HepG2 (cell line): Measurements from ENCODE around the gene CIITA. TPM values are rescaled to one million over a fixed set of nuclear protein-coding genes. Genes with fewer than 3 reads are reported as not detected.
A peak's percentile ranks its signal among the peaks of the same experiment; 100 is the strongest.

Source experiments
- FLYWCH1 ChIP-seq: sonication (generic); formaldehyde crosslinking; IDR thresholded peaks from 2 replicates; pipeline ENCODE4 v1.8.1; 2023; ENCODE audit warnings: mild to moderate bottlenecking, missing genetic modification reagents
- MBNL3 ChIP-seq: fragments of 250-450 bp; sonication (Bioruptor Pico); conservative IDR thresholded peaks from 2 replicates; pipeline ENCODE4 v1.8.0; 2022; ENCODE audit warnings: mild to moderate bottlenecking, inconsistent platforms
- ZFP1 ChIP-seq: IDR thresholded peaks from 2 replicates; pipeline ENCODE4 v1.6.1; 2016
- ZKSCAN5 ChIP-seq: sonication (generic); formaldehyde crosslinking; IDR thresholded peaks from 2 replicates; pipeline ENCODE4 v1.5.1; 2020; ENCODE audit warnings: mild to moderate bottlenecking, missing genetic modification reagents
- ZNF337 ChIP-seq: sonication (generic); formaldehyde crosslinking; IDR thresholded peaks from 2 replicates; pipeline ENCODE4 v1.5.1; 2020; ENCODE audit warnings: missing genetic modification reagents, low read depth, mild to moderate bottlenecking, borderline replicate concordance
- polyA plus RNA-seq, 8 experiments: library from polyadenylated mRNA; depleted of rRNA in 3 of 8; stranded (reverse) in 7 of 8; unstranded in 1 of 8; fragments of >200 nt; fragmentation: Illumina TruSeq in 4 of 8; extraction: Trizol in 4 of 8; gene quantifications; 2 replicates each; pipeline versions ENCODE4 v1.2.1 to v1.2.3, GENCODE V29; 2011 to 2016; ENCODE audit warnings: low read depth in 4 of 8, missing spikeins in 1 of 8, mixed read lengths in 1 of 8; ENCODE audit not compliant: insufficient read depth in 1 of 8
- total RNA-seq, 5 experiments: library from RNA; depleted of rRNA; stranded (reverse); fragments of >200 nt; fragmentation: Illumina TruSeq; extraction: Trizol; gene quantifications; 2 replicates each; pipeline ENCODE4 v1.2.3, GENCODE V29; 2016; ENCODE audit warnings: low read depth in 1 of 5
- TF ChIP-seq, protein P1 (sequence below): sonication (generic); formaldehyde crosslinking; IDR thresholded peaks from 2 replicates; pipeline ENCODE4 v1.8.0; 2022; ENCODE audit warnings: mild to moderate bottlenecking, missing genetic modification reagents
- TF ChIP-seq, protein P2 (sequence below): sonication (generic); formaldehyde crosslinking; IDR thresholded peaks from 2 replicates; pipeline ENCODE4 v1.8.0; 2022; ENCODE audit warnings: missing genetic modification reagents, mild to moderate bottlenecking, moderate library complexity, borderline replicate concordance
- TF ChIP-seq, protein P3 (sequence below): sonication (generic); formaldehyde crosslinking; IDR thresholded peaks from 2 replicates; pipeline ENCODE4 v1.5.0; 2020; ENCODE audit warnings: missing genetic modification reagents, mild to moderate bottlenecking, borderline replicate concordance
- TF ChIP-seq, protein P4 (sequence below): sonication (generic); formaldehyde crosslinking; IDR thresholded peaks from 2 replicates; pipeline ENCODE4 v1.4.0; 2020; ENCODE audit warnings: missing genetic modification reagents, borderline replicate concordance
- TF ChIP-seq, protein P5 (sequence below): sonication (generic); formaldehyde crosslinking; IDR thresholded peaks from 2 replicates; pipeline ENCODE4 v1.5.0; 2020; ENCODE audit warnings: mild to moderate bottlenecking, missing genetic modification reagents

The CIITA gene
- total and polyA plus RNA-seq, 2 of the 13 experiments (the other 11 are each of a cell fraction or from before 2014, with no cell fraction given) = 0.08 to 0.09 TPM

DNA sequence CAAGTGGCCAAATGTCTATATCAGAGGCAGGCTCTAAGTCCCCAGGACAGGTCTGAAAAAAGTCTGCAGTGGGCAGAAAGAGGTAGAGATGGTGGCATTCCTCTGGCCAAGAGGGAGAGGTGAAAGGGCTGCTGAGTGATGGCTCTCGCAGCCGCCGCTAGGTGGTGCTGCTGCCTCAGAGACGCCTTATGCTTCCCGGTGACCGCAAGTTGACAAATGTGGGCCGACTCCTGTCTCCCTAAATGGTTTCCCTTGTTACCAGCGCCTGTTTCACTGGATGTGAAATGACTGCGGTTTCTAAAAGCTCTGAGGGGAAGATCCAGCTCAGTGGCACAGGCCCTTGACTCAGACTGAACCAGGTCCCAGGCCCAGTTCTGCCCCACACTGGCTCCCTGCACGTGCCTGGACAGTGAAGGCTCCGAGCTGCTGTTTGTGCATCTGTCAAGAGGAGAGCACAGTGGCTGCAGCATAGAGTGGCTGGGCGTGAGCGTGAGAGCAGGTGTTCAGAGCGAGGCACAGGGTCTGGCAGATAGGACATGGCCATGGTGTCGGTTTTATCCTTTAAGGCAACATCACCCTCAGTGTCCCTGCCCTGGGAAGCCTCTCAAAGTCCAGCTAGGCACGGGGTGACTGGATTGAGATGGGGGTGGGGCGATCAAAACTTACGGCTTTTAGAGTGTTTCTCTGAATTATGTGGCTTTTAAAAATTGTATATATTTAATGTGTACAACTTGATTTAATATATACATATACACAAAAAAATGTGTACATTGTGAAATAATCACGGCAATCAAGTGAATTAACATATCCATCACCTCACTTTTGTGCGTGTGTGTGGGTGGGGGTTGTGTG is 87.3 kb downstream of the CIITA start (continued):
- TF ChIP-seq, protein P1, sequence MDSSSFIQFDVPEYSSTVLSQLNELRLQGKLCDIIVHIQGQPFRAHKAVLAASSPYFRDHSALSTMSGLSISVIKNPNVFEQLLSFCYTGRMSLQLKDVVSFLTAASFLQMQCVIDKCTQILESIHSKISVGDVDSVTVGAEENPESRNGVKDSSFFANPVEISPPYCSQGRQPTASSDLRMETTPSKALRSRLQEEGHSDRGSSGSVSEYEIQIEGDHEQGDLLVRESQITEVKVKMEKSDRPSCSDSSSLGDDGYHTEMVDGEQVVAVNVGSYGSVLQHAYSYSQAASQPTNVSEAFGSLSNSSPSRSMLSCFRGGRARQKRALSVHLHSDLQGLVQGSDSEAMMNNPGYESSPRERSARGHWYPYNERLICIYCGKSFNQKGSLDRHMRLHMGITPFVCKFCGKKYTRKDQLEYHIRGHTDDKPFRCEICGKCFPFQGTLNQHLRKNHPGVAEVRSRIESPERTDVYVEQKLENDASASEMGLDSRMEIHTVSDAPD = no peak
- 0 out of 2 replicates have a peak, but pooled peaks have one; percentile 64 for TF ChIP-seq ZKSCAN5 (CRISPR knock-in tag)
- TF ChIP-seq FLYWCH1 (CRISPR knock-in tag) = no peak
- TF ChIP-seq, protein P2, sequence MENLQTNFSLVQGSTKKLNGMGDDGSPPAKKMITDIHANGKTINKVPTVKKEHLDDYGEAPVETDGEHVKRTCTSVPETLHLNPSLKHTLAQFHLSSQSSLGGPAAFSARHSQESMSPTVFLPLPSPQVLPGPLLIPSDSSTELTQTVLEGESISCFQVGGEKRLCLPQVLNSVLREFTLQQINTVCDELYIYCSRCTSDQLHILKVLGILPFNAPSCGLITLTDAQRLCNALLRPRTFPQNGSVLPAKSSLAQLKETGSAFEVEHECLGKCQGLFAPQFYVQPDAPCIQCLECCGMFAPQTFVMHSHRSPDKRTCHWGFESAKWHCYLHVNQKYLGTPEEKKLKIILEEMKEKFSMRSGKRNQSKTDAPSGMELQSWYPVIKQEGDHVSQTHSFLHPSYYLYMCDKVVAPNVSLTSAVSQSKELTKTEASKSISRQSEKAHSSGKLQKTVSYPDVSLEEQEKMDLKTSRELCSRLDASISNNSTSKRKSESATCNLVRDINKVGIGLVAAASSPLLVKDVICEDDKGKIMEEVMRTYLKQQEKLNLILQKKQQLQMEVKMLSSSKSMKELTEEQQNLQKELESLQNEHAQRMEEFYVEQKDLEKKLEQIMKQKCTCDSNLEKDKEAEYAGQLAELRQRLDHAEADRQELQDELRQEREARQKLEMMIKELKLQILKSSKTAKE (CRISPR knock-in tag) = no peak
- TF ChIP-seq, protein P3, sequence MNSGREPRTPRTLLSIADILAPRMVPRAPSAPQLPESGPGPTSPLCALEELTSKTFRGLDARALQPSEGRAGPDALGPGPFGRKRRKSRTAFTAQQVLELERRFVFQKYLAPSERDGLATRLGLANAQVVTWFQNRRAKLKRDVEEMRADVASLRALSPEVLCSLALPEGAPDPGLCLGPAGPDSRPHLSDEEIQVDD = no peak
- no peak for TF ChIP-seq ZFP1
- no peak for TF ChIP-seq ZNF337
- TF ChIP-seq, protein P4, sequence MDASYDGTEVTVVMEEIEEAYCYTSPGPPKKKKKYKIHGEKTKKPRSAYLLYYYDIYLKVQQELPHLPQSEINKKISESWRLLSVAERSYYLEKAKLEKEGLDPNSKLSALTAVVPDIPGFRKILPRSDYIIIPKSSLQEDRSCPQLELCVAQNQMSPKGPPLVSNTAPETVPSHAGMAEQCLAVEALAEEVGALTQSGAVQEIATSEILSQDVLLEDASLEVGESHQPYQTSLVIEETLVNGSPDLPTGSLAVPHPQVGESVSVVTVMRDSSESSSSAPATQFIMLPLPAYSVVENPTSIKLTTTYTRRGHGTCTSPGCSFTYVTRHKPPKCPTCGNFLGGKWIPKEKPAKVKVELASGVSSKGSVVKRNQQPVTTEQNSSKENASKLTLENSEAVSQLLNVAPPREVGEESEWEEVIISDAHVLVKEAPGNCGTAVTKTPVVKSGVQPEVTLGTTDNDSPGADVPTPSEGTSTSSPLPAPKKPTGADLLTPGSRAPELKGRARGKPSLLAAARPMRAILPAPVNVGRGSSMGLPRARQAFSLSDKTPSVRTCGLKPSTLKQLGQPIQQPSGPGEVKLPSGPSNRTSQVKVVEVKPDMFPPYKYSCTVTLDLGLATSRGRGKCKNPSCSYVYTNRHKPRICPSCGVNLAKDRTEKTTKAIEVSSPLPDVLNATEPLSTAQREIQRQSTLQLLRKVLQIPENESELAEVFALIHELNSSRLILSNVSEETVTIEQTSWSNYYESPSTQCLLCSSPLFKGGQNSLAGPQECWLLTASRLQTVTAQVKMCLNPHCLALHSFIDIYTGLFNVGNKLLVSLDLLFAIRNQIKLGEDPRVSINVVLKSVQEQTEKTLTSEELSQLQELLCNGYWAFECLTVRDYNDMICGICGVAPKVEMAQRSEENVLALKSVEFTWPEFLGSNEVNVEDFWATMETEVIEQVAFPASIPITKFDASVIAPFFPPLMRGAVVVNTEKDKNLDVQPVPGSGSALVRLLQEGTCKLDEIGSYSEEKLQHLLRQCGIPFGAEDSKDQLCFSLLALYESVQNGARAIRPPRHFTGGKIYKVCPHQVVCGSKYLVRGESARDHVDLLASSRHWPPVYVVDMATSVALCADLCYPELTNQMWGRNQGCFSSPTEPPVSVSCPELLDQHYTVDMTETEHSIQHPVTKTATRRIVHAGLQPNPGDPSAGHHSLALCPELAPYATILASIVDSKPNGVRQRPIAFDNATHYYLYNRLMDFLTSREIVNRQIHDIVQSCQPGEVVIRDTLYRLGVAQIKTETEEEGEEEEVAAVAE (CRISPR knock-in tag) = no peak
- TF ChIP-seq, protein P5, sequence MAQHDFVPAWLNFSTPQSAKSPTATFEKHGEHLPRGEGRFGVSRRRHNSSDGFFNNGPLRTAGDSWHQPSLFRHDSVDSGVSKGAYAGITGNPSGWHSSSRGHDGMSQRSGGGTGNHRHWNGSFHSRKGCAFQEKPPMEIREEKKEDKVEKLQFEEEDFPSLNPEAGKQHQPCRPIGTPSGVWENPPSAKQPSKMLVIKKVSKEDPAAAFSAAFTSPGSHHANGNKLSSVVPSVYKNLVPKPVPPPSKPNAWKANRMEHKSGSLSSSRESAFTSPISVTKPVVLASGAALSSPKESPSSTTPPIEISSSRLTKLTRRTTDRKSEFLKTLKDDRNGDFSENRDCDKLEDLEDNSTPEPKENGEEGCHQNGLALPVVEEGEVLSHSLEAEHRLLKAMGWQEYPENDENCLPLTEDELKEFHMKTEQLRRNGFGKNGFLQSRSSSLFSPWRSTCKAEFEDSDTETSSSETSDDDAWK = no peak
- TF ChIP-seq MBNL3 (CRISPR knock-in tag) = no peak
